Activated CD4-positive, alpha-beta T cell treated with anti-CD3 and anti-CD28 coated beads, Interleukin-2, amount 50 U/mL, for 16 hours (primary cell): Measurements from ENCODE around the gene PLOD3.
"Not testable (repeated sequence)": the region's sequence is repeated elsewhere in the genome, so short reads cannot be mapped to it uniquely, and the experiment has no call there.

Experiments used
- DNase-seq: peaks from one replicate; pipeline ENCODE4 v3.0.0-alpha.2; 2020

PLOD3 gene

GRCh38 chr7:101211501-101211900 is 5.9 kb downstream of the PLOD3 start:
- no peak for DNase-seq

GRCh38 chr7:101210143-101210542 is 7.2 kb downstream of the PLOD3 start:
- DNase-seq, result no peak

GRCh38 chr7:101208794-101209193 is 8.6 kb downstream of the PLOD3 start:
- DNase-seq, result no peak

GRCh38 chr7:101207459-101207858 is 9.9 kb downstream of the PLOD3 start:
- no peak for DNase-seq

- no peak for DNase-seq
Observed at GRCh38 chr7:101206665-101207042, 10.7 kb downstream of the PLOD3 start.

- no peak for DNase-seq
Observed at GRCh38 chr7:101205901-101206664, 11.3 kb downstream of the PLOD3 start.

- DNase-seq, result peak; percentile 12
Observed at GRCh38 chr7:101203740-101204738, 13.3 kb downstream of the PLOD3 start.

GRCh38 chr7:101202603-101202918 is 14.8 kb downstream of the PLOD3 start:
- no peak for DNase-seq

GRCh38 chr7:101201695-101202602 is 15.4 kb downstream of the PLOD3 start:
- DNase-seq, result no peak

- no peak for DNase-seq
Observed at GRCh38 chr7:101200862-101201599, 16.4 kb downstream of the PLOD3 start, which contains the start of gene MOGAT3. MOGAT3 (minus strand) TSS chr7:101201036; CDS start chr7:101200854, 182 bp downstream.

GRCh38 chr7:101200504-101200861 is 16.9 kb downstream of the PLOD3 start:
- DNase-seq, result no peak

- DNase-seq, result not testable (repeated sequence)
Observed at GRCh38 chr7:101199522-101199921, 17.9 kb downstream of the PLOD3 start.

GRCh38 chr7:101198476-101198875 is 18.9 kb downstream of the PLOD3 start:
- DNase-seq, result no peak

- no peak for DNase-seq
Observed at GRCh38 chr7:101197991-101198390, 19.4 kb downstream of the PLOD3 start.

- DNase-seq, result no peak
Observed at GRCh38 chr7:101195884-101196283, 21.5 kb downstream of the PLOD3 start.

GRCh38 chr7:101189109-101189508 is 28.3 kb downstream of the PLOD3 start:
- no peak for DNase-seq

- DNase-seq, result no peak
Observed at GRCh38 chr7:101186844-101187428, 30.4 kb downstream of the PLOD3 start.

GRCh38 chr7:101186194-101186593 is 31.2 kb downstream of the PLOD3 start:
- no peak for DNase-seq

GRCh38 chr7:101185258-101185839 is 32.0 kb downstream of the PLOD3 start:
- no peak for DNase-seq

GRCh38 chr7:101180130-101180755 is 37.1 kb downstream of the PLOD3 start, which contains the start of gene NAT16:
NAT16 (minus strand) TSS chr7:101180293; CDS start chr7:101174807, 5,486 bp downstream.
- DNase-seq, result no peak

GRCh38 chr7:101179713-101180112 is 37.7 kb downstream of the PLOD3 start:
- DNase-seq, result no peak
